Activated CD4-positive, alpha-beta memory T cell treated with anti-CD3 and anti-CD28 coated beads, Interleukin-2, amount 10 ng/mL, durations not matched to agents 7 days and 5 days (primary cell): ENCODE results near the gene SKA2. TPM values are rescaled to one million over a fixed set of nuclear protein-coding genes. Genes with fewer than 3 reads are reported as not detected.

Experiments
- CTCF ChIA-PET: fragments of 350-600 bp; sonication (Branson Sonifier 250); formaldehyde crosslinking; loops from one replicate; lab custom pipeline; 2021; ENCODE audit warnings: antibody characterized with exemption, inconsistent platforms; lab: Charles Lee
- POLR2A ChIA-PET: fragments of 350-600 bp; sonication (Branson Sonifier 250); formaldehyde crosslinking; loops from one replicate; lab custom pipeline; 2021; ENCODE audit warnings: antibody characterized with exemption; lab: Charles Lee
- DNase-seq: peaks from one replicate; pipeline ENCODE4 v3.0.0-alpha.2; 2020
- H3K27ac Mint-ChIP-seq: one replicate; pipeline ENCODE4 v1.8.0; 2021; ENCODE audit warnings: mild to moderate bottlenecking, mixed read lengths
- H3K27me3 Mint-ChIP-seq: one replicate; pipeline ENCODE4 v1.8.0; 2021; ENCODE audit warnings: mixed read lengths
- H3K36me3 Mint-ChIP-seq: one replicate; pipeline ENCODE4 v1.8.0; 2021; ENCODE audit warnings: low read depth, mixed read lengths
- H3K4me1 Mint-ChIP-seq: one replicate; pipeline ENCODE4 v1.8.0; 2021; ENCODE audit warnings: mixed read lengths
- H3K4me3 Mint-ChIP-seq: one replicate; pipeline ENCODE4 v1.8.0; 2021; ENCODE audit warnings: mild to moderate bottlenecking, mixed read lengths
- H3K9me3 Mint-ChIP-seq: one replicate; pipeline ENCODE4 v1.8.0; 2021; ENCODE audit warnings: mixed read lengths
- total RNA-seq, 2 experiments: library from RNA; stranded (reverse); gene quantifications; one replicate each; pipeline ENCODE4 v1.2.3, GENCODE V29; 2021

Gene SKA2
- total RNA-seq, 2 experiments from 2014 or later, result 88.1 to 101 TPM

DNA sequence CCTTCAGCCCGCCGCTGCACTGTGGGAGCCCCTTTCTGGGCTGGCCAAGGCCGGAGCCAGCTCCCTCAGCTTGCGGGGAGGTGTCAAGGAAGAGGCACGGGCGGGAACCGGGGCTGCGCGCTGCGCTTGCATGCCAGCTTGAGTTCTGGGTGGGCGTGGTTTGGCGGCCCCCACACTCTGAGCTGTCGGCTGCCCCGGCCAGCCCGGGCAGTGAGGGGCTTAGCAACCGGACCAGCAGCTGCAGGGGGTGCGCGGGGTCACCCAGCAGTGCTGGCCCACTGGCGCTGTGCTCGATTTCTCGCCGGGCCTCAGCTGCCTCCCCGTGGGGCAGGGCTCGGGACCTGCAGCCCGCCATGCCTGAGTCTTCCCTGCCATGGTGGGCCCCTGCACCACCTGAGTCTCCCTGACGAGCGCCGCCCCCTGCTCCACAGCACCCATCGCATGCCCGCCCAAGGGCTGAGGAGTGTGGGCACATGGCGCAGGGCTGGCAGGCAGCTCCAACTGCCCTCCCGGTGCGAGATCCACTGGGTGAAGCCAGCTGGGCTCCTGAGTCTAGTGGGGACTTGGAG lies 17.5 kb upstream of the SKA2 start:
- Mint-ChIP-seq H3K9me3 (no peaks in the 10 kb centered on the region), H3K27ac (no peak overlapping the region), H3K4me3 (no peak overlapping the region), H3K27me3 (no peaks in the 10 kb centered on the region), H3K4me1 (peaks cover 9% of the 10 kb centered on the region), H3K36me3 (peaks cover 48% of the 10 kb centered on the region)
- ChIA-PET CTCF (interaction anchor here (0.5 kb wide), 1 partner anchor 254 kb away, joined by 3 read pairs; no protein-coding TSS in a partner anchor), POLR2A (interaction anchor here (1.2 to 1.7 kb wide), 3 partner anchors 8 to 38 kb away, joined by 3 to 4 read pairs (median 3); partner anchors contain the start of gene PRR11)
- DNase-seq, result no peak

DNA sequence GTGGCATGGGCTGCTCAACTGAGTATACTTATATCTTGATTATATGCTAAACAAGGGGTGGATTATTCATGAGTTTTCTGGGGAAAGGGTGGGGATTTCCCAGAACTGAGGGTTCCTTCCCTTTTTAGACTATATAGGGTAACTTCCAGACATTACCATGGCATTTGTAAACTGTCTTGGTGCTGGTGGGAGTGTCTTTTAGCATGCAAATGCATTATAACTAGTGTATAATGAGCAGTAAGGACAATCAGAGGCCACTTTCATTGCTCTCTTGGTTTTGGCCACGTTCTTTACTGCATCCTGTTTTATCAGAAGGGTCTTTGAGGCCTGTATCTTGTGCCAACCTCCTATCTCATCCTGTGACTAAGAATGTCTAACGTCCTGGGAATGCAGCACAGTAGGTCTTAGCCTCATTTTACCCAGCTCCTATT lies 12.6 kb upstream of the SKA2 start:
- ChIA-PET CTCF (no interaction called here), POLR2A (no interaction called here)
- H3K9me3 Mint-ChIP-seq, result no peaks in the 10 kb centered on the region
- H3K27me3 Mint-ChIP-seq, result no peaks in the 10 kb centered on the region
- peaks cover 25% of the 10 kb centered on the region for H3K36me3 Mint-ChIP-seq
- H3K4me3 Mint-ChIP-seq, result no peak overlapping the region
- H3K27ac Mint-ChIP-seq, result no peak overlapping the region
- peaks cover 19% of the 10 kb centered on the region for H3K4me1 Mint-ChIP-seq
- no peak for DNase-seq

DNA sequence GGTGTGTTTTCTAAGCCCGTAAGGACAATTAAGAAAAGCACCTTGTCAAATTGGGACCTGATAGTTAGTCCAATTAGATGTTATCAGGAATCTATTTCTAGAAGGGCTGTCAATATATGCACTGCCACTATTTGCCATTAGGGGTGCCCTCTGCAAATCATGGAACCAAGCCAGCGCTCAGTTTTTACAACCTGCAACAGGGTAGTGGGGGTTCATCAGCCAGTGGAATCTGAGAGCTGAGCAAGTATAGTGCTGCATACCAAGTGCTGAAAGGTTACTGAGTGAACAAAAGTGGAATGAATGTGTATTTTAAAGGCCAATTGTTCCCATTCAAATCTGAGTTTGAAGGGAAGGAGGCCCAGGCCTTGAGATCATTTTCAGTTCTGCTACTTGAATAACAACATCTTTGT lies 11.0 kb upstream of the SKA2 start:
- H3K9me3 Mint-ChIP-seq, result no peaks in the 10 kb centered on the region
- DNase-seq, result peak; percentile 50
- H3K27me3 Mint-ChIP-seq, result no peaks in the 10 kb centered on the region
- ChIA-PET POLR2A (interaction anchor here (1.4 kb wide), 1 partner anchor 11 kb away, joined by 4 read pairs; the partner anchor contains the start of genes PRR11 and SKA2), CTCF (interaction anchor here (0.5 to 2.2 kb wide), 4 partner anchors 10 to 221 kb away, joined by 3 to 7 read pairs (median 3); partner anchors contain the start of genes GDPD1, PRR11 and SKA2)
- peaks cover 27% of the 10 kb centered on the region for H3K36me3 Mint-ChIP-seq
- H3K27ac Mint-ChIP-seq, result peak overlapping the region; percentile 63
- H3K4me1 Mint-ChIP-seq, result peaks cover 29% of the 10 kb centered on the region
- H3K4me3 Mint-ChIP-seq, result no peak overlapping the region

DNA sequence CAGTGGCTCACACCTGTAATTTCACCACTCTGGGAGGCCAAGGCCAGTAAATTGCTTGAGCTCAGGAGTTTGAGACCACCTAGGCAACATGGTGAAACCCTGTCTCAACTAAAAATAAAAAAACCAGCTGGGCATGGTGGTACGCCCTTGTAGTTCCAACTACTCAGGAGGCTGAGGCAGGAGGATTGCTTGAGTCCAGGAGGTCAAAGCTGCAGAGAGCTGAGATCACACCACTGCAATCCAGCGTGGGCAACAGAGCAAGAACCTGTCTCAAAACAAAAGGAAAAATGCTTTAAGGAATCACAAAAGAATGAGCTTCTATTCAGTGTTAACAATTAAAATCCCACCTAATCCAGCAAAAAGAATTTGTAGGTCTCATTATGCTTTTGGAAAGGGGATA lies 6.5 kb upstream of the SKA2 start:
- ChIA-PET POLR2A (interaction anchor here (0.7 to 3.2 kb wide), 3 partner anchors 49 to 530 kb away, joined by 3 to 8 read pairs (median 4); partner anchors contain the start of genes RAD51C and SMG8), CTCF (no interaction called here)
- H3K27ac Mint-ChIP-seq, result no peak overlapping the region
- no peak overlapping the region for H3K4me3 Mint-ChIP-seq
- DNase-seq, result no peak
- H3K27me3 Mint-ChIP-seq, result no peaks in the 10 kb centered on the region
- no peaks in the 10 kb centered on the region for H3K9me3 Mint-ChIP-seq
- peaks cover 41% of the 10 kb centered on the region for H3K36me3 Mint-ChIP-seq
- H3K4me1 Mint-ChIP-seq, result peaks cover 58% of the 10 kb centered on the region

DNA sequence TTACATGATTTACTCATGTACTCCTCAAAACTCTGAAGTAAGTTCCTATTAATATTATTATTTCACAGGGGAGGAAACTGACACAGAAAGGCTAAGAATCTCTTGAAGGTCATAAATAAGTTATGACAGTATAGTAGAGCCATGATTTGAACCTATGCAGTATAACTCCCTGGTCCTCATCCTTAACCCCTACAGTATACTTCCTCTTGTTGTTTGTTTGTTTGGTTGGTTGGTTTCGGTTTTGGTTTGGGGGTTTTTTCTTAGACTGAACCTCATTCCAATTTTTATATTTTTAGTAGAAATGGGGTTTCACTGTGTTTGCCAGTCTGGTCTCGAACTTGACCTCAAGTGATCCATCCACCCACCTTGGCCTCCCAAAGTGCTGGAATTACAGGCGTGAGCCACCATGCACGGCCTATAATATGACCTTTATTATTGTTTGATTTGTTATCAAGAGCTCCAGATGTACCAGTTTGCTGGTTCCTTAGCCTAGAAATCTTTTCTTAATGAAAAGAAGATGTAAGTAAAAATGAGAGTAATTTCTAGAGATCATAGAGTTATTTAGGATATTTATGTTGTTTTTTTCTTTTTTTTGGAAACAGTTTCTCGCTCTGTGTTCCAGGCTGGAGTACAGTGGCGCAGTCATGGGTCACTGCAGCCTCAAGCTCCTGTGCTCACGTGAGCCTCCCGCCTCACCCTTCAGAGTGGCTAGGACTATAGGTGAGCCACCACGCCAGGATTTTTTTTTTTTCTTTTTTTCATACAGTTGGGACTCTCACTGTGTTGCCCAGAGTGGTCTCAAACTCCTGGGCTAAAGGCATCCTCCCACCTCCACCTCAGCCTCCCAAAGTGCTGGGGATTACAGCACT lies 5.4 kb upstream of the SKA2 start:
- no peak for DNase-seq

DNA sequence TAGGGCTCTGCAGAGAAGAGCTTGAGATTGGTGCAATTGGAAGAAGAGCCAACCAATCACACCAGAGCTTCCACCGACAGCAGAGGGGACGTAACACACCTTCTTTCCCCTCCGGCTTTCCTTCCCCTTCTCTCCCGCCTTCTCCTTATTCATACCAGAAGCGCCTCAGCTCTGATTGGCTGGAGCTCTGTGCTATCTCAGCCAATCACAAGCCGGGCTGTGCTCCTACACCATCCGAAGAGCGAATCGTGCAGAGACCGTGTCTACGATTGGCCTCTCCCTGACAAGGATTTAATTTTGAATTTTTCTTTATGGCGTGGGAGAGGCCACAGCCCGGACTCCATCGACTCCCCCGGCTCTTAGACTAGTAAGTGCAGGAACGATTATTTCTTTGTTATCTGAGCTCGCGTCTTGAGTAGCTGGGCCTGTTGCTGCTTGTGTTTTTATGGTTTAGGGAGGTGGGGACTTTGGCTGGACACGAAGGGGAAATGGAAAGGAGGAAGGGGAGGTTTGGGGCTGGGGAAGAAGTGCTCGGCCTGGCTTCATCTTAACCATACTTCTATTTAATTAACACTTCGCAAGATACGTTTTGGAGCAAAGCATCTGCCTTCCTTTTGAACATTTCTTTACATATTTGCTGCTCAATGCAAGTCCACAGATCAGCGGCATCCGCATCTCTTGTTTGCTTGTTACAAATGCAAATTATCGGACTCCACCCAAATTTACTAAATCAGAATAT lies 622 bp upstream of the SKA2 start, which contains the start of gene PRR11:
Gene PRR11 (plus strand): TSS at position 308 of the 739 bp plus-strand sequence. CDS start 14,007 bp downstream, outside the sequence.
- Mint-ChIP-seq H3K4me3 (no peak within 1 kb of the TSS), H3K9me3 (no peaks in the 10 kb centered on the region), H3K4me1 (peaks cover 63% of the 10 kb centered on the region), H3K27me3 (no peaks in the 10 kb centered on the region), H3K36me3 (peaks cover 46% of the 10 kb centered on the region), H3K27ac (no peak within 1 kb of the TSS)
- DNase-seq, result peak; percentile 96
- POLR2A ChIA-PET, result interaction anchor here (0.5 to 11.5 kb wide), 31 partner anchors 8 to 1148 kb away, joined by 3 to 134 read pairs (median 4); partner anchors contain the start of genes CLTC, GDPD1, PTRH2 and RAD51C
- CTCF ChIA-PET, result interaction anchor here (1.0 to 1.5 kb wide), 5 partner anchors 8 to 65 kb away, joined by 4 to 8 read pairs (median 7); partner anchors contain the start of genes GDPD1, SMG8 and TRIM37

More for the DNA sequence above, 5.4 kb upstream of the SKA2 start:
- Mint-ChIP-seq H3K4me3 (peak overlapping the region; percentile 52), H3K36me3 (peaks cover 41% of the 10 kb centered on the region), H3K9me3 (no peaks in the 10 kb centered on the region), H3K27ac (peak overlapping the region; percentile 79), H3K4me1 (peaks cover 52% of the 10 kb centered on the region), H3K27me3 (no peaks in the 10 kb centered on the region)
- POLR2A ChIA-PET, result interaction anchor here (0.6 to 3.2 kb wide), 3 partner anchors 50 to 60 kb away, joined by 3 to 8 read pairs (median 3); partner anchors contain the start of genes GDPD1, SMG8 and TRIM37
- CTCF ChIA-PET, result no interaction called here

DNA sequence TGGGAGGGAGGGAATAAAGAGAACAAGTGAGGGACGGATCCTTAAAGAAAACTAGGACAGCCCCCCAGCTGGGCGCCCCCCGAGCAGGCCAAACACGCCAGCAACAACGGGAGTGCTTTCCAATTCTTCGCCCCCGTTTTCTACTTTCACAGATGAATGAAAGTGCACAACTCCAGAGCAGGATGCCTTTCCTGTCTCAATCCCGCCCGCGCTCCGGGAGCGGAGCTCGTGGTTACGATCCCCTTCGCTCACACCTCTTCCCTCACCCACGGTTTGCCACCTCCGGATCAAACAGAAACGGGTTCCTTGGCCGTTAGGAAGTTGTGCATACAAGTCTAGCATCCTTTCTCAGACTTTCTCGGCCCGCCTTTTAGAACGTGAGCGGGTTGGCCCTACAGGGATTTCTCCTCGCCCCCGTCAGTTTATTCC lies 680 bp downstream of the SKA2 start:
- H3K9me3 Mint-ChIP-seq, result no peaks in the 10 kb centered on the region
- H3K27ac Mint-ChIP-seq, result no peak overlapping the region
- peaks cover 62% of the 10 kb centered on the region for H3K4me1 Mint-ChIP-seq
- peak; percentile 55 for DNase-seq
- peaks cover 40% of the 10 kb centered on the region for H3K36me3 Mint-ChIP-seq
- CTCF ChIA-PET, result interaction anchor here (0.7 to 1.0 kb wide), 2 partner anchors 48 to 1295 kb away, joined by 3 to 7 read pairs; partner anchors contain the start of gene TRIM37
- no peaks in the 10 kb centered on the region for H3K27me3 Mint-ChIP-seq
- POLR2A ChIA-PET, result interaction anchor here (1.0 to 11.5 kb wide), 17 partner anchors 10 to 1147 kb away, joined by 3 to 134 read pairs (median 5); partner anchors contain the start of genes GDPD1, PTRH2, RAD51C and SMG8
- H3K4me3 Mint-ChIP-seq, result no peak overlapping the region

DNA sequence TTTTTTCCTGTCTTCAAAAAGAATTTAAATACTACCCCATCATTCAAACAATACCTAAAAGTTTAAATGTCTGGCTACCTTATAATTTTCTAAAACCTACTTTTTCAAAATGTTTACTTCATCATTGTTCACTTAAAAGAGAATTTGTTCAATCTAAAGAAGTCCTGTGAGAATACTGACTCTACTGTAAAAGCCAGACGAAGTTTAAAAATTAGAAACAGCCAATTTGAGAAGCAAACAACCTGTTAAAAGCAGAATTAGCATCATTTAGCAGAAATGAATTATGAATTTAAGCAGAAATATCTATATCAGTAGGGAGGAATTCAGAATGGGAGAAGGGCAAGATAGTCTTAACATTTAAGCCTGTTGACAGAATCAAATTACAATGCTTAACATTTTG lies 2.1 kb downstream of the SKA2 start:
- no peaks in the 10 kb centered on the region for H3K27me3 Mint-ChIP-seq
- no peak for DNase-seq
- ChIA-PET POLR2A (interaction anchor here (1.1 to 11.5 kb wide), 2 partner anchors 46 to 466 kb away, joined by 4 to 134 read pairs; partner anchors contain the start of genes CLTC and TRIM37), CTCF (no interaction called here)
- H3K27ac Mint-ChIP-seq, result no peak overlapping the region
- peaks cover 53% of the 10 kb centered on the region for H3K4me1 Mint-ChIP-seq
- no peaks in the 10 kb centered on the region for H3K9me3 Mint-ChIP-seq
- H3K36me3 Mint-ChIP-seq, result peaks cover 32% of the 10 kb centered on the region
- no peak overlapping the region for H3K4me3 Mint-ChIP-seq

DNA sequence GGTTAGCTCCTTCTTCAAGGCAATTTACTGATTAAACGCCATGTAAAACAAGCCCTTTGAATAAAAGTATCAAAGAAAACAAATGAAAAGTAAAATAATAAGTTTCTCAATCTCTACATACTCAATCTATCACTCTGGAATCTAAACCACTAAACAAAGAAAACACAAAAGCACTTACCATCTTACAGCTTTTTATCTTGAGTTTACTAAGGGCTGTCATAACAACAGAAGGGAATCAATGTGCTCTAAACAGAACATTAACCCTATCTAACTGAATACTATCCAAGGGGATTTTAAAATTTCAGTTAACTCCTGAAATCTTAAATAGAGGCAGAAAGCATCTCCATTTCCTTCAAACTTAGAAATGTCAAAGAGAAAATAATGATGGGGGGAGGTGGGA lies 3.4 kb downstream of the SKA2 start:
- DNase-seq, result no peak
- Mint-ChIP-seq H3K4me1 (peaks cover 47% of the 10 kb centered on the region), H3K27me3 (no peaks in the 10 kb centered on the region), H3K9me3 (no peaks in the 10 kb centered on the region), H3K36me3 (peaks cover 35% of the 10 kb centered on the region), H3K27ac (peak overlapping the region; percentile 10), H3K4me3 (peak overlapping the region; percentile 38)
- CTCF ChIA-PET, result interaction anchor here (0.6 to 1.6 kb wide), 3 partner anchors 12 to 45 kb away, joined by 3 to 6 read pairs (median 3); partner anchors contain the start of gene TRIM37
- POLR2A ChIA-PET, result interaction anchor here (0.8 to 11.5 kb wide), 4 partner anchors 37 to 56 kb away, joined by 3 to 134 read pairs (median 4); partner anchors contain the start of gene TRIM37

DNA sequence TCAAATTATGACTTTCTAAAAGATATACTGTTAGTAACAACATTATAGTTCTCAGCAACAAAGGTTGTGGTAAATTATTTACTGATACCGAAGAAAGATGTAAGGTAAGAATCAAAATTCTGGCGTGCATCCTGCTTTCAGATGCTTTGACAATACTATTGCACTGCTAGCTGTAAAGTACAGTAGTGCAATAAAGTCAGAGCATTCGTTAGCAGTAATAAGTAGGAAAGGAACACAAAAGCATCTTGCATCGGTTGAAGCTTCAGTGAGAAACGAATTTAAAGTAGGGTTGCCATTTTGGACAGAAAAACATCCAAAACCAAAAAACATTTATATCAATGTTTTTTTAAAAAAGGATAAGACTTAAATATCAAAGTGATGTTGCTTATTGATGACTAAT lies 4.0 kb downstream of the SKA2 start:
- H3K36me3 Mint-ChIP-seq, result peaks cover 36% of the 10 kb centered on the region
- no peaks in the 10 kb centered on the region for H3K27me3 Mint-ChIP-seq
- no peak for DNase-seq
- H3K4me1 Mint-ChIP-seq, result peaks cover 47% of the 10 kb centered on the region
- POLR2A ChIA-PET, result interaction anchor here (1.0 to 11.5 kb wide), 3 partner anchors 37 to 56 kb away, joined by 4 to 134 read pairs (median 4); partner anchors contain the start of gene TRIM37
- H3K4me3 Mint-ChIP-seq, result no peak overlapping the region
- CTCF ChIA-PET, result interaction anchor here (0.6 to 1.6 kb wide), 4 partner anchors 12 to 69 kb away, joined by 3 to 6 read pairs (median 3); partner anchors contain the start of gene TRIM37
- H3K27ac Mint-ChIP-seq, result no peak overlapping the region
- H3K9me3 Mint-ChIP-seq, result no peaks in the 10 kb centered on the region

DNA sequence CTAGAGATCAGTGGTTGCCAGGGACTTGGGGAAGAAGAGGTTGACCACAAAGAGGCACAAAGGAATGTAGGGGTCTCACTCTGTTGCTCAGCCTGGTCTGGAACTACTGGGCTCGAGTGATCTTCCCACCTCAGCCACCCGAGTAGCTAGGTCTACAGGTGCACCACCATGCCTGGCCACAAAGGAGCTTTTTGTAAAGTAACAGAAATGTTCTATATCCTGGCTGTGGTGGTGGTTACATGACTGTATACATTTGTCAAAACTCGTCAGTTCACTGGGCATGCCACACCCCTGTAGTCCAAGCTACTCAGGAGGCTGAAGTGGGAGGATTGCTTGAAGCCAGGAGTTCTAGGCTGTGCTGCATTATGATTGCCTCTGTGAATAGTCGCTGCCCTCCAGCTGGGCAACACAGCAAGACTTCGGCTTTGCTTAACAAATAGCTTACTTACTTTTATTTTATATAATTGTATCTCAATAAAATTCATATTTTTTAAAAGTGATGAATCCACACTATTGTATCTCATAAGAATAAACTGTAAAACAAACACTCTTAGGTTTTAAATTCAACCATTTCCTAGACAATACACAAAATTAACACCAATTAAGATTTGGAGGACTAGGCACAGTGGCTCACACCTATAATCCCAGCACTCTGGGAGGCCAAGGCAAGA lies 5.0 kb downstream of the SKA2 start:
- POLR2A ChIA-PET, result interaction anchor here (11.5 kb wide), 1 partner anchor 43 kb away, joined by 134 read pairs; the partner anchor contains the start of gene TRIM37
- peak; percentile 31 for DNase-seq
- Mint-ChIP-seq H3K27ac (peak overlapping the region; percentile 31), H3K9me3 (no peaks in the 10 kb centered on the region), H3K36me3 (peaks cover 44% of the 10 kb centered on the region), H3K4me1 (peaks cover 51% of the 10 kb centered on the region), H3K4me3 (no peak overlapping the region), H3K27me3 (no peaks in the 10 kb centered on the region)
- CTCF ChIA-PET, result interaction anchor here (0.6 kb wide), 2 partner anchors 19 to 562 kb away, joined by 4 read pairs; no protein-coding TSS in a partner anchor
